HG03354 (cell line): ENCODE measurements around the gene SLX4IP.

Source experiments
- ATAC-seq: cut with Tn5 transposase; IDR thresholded peaks from one replicate; pipeline ENCODE4 v1.9.1; 2021; ENCODE audit warnings: mild to moderate bottlenecking; ENCODE audit not compliant: unreplicated experiment, poor library complexity, severe bottlenecking

SLX4IP gene

DNA sequence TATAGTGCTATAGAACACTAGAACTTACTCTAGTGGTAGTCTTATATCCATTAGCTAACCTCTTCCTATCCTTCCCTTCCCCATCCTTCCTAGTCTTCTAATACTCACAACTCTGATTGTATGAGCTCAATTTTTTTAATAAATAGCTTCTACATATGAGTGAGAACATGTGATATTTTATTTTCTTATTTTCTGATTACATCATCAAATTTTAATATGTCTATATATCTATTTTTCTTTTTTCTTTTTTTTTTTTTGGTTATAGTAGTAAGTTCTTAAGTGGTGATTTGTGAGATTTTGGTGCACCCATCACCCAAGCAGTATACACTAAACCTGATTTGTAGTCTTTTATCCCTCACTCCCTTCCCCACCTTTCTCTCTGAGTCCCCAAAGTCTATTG, 126.2 kb downstream of the SLX4IP start:
- ATAC-seq: no peak

DNA sequence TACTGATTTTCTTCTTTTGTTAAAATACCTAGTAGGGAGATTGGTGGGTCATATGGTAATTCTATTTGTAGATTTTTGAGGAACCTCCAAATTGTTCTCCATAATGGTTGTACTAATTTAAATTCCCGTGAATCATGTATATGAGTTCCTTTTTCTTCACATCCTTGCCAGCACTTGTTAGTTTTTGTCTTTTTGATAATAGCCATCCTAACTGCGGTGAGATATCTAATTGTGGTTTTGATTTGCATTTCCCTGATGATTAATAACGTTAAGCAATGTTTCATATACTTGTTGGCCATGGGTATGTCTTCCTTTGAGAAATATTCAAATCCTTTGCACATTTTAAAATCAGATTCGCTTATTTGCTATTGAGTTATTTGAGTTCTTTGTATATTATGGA, 127.8 kb downstream of the SLX4IP start:
- ATAC-seq: no peak

- no peak for ATAC-seq
These were observed 128.9 kb downstream of the SLX4IP start for GRCh38 chr20:10563935-10564492.

DNA sequence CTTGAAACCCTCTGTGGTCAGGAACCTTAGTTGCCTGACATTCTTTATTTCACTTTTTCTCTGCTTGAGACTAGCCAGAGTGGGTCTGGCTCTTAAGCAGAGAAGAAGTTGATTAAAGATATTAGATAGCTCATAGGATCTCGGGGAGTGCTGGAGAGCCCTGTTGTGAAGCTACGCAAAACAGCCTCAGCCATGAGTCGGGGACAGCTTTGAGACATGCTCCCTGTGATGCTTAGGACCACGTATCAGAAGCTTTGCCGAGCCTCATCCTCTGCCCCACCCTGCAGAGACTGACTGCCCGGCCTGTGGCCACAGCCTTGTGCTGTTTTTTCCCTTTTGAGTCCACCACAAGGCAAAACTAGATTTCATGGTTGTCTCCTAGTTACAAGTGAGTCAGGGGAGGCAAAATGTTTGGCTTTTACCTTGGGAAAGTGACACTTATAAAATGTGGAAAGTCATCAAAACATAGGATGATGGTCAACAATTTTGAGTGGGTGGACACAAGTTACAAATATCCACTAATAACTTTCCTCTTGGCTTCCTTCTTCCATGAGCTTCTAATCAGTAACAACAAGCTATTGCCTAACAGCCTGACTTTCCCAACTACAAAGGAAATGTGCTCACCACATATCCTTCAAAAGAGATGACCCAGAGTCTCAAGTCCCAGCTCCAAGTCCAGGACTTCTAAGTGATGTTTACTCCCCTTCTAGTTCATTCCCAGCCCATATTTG, 130.3 kb downstream of the SLX4IP start:
- no peak for ATAC-seq

DNA sequence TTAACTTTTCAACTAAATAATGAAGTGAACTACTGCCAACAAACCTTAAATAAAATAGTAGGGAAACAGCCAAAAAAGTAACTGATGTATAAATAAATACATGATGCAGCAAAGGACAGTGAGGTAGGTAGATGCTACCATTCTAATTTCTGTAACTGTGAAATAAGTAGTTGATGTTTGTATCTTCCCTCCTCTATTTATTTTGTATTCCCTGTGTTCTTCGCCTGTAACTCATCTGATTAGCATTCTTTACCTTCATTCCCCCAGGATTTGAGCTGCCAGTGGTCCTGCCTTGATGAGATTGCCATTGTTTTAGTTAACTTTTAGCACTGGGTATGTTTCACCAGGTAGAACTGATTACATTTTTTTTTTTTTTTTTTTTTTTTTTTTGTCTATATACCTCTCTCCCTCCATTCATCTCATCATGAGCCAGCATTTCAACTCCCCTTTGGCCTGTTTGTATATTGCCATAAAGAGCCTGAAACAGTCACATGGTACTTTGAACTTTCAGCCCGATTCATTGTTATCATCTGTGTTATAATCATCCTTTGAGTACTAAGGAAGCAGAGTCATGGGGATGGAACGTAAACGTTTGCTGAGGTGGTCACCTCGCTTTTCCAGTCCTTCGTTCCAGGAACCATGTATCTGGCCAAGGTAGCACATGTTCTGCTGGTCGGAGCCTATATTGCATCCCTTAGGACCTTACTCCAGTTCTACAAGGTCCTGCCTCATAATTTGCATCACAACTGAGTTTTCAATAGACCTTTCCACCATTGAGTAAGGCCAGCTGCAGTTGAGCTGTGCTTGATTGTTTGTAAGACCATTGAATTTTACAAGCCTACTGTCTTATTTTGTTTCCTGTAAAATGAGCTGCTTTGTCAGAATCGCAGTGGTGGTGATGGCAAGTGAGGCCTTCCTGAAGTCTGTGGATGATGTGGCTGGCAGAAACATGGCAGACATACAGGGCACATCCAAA, 131.1 kb downstream of the SLX4IP start:
- no peak for ATAC-seq

DNA sequence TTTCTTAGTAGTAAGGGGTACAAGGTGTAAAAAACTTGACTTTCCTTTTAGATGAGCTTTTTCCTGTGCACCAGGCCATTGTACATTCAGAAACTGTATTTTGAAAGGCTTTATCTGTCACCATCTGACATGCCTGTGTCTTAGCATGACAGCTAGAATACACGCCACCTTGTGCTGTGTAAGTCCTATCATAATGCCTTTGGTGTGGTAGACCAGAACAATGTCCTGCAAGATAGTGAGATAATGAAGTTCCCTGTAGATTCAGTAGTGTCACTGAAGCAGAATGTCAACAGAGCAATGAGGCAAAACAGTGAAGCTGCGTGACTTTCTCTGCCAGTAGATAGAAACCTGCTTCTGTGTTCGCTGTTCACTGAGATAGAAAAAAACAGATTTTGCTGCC, 132.9 kb downstream of the SLX4IP start:
- no peak for ATAC-seq

GRCh38 chr20:10571313-10571815, 136.3 kb downstream of the SLX4IP start:
- ATAC-seq: no peak

GRCh38 chr20:10572853-10573252, 137.7 kb downstream of the SLX4IP start:
- no peak for ATAC-seq

DNA sequence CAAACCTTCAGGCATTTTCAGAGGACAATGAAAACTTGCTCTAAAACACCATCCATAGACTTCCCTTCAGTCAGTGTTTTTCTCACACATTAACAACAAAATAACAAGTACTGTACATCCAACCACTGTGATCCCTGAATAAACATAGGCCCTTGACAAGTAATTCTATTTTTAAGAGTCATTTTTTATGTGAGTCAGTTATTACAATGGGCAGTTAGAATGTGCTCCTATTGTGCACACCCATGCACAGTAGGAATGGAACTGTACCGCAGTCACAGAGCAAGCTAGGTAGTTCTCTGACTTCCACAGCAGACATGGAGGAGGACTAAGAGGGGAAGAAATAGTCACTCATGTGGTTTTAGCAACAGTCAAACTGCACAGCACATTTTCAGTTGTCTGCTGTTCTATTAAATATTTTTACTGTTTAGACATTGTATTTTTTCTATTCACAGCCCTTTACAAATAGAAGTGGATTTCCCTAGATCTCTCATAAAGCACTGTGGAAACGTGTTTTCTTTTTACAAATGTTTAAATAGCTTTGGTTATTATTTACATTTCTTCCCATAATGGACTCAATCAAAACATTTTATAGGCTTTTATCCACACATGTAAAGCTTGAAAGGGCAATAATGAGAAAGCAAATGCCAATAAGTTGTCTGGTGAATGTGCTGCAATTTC, 138.3 kb downstream of the SLX4IP start:
- no peak for ATAC-seq

DNA sequence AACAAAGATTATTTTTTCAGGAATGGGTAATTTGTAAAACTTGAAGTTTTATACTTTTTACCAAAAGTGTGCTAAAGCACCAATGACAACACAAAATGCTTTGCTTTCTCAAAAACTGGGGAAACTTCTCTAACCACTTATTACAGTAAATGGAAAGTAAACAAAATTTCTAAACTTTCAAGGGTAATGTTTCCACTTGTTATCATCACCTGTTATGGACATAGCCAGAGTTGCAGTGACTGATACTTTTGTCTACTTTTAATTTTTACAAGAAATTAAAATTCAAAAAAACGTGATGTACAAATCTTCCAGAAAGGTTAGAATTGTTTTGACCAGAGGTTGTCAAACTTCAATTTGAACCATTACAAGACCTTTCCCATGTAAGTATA, 138.8 kb downstream of the SLX4IP start:
- no peak for ATAC-seq

GRCh38 chr20:10576411-10577090, 141.4 kb downstream of the SLX4IP start:
- ATAC-seq: no peak

- ATAC-seq: no peak
These were observed 142.5 kb downstream of the SLX4IP start for GRCh38 chr20:10577648-10578047.

DNA sequence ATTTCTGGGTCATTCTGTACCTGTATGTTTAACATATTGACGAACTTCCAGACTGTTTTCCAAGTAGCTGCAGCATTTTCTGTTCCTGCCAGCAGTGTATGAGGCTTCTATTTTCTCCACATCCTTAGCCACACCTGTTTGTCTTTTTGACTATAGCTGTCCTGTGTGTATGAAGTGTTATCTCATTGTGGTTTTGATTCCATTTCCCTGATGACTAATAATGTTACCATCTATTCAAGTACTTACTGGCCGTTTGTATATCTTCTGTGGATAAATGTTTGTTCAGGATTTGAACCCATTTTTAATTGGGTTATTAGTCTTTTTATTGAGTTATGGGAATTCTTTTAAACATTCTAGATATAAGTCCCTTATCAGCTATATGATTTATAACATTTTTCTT, 143.5 kb downstream of the SLX4IP start:
- ATAC-seq: no peak

DNA sequence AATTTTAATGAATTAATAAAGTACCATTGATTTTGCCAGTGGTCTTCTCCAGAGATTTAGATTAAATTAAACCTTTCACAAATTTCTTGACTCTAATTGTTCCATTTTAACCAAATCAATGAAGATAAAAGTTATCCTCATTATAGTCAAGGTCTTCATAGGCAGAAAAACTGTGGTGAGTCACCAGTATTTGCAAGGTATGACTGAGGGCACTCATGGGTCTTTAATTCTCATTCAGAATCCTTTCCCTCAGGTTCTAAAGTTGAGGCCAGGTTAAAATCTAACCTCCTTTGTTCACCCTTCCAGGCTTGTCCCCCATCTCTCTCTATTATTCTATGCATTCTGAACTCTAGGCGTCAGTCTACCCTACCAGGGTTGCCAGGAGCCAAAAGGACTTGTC, 144.8 kb downstream of the SLX4IP start:
- no peak for ATAC-seq

GRCh38 chr20:10580700-10581099, 145.6 kb downstream of the SLX4IP start:
- no peak for ATAC-seq

DNA sequence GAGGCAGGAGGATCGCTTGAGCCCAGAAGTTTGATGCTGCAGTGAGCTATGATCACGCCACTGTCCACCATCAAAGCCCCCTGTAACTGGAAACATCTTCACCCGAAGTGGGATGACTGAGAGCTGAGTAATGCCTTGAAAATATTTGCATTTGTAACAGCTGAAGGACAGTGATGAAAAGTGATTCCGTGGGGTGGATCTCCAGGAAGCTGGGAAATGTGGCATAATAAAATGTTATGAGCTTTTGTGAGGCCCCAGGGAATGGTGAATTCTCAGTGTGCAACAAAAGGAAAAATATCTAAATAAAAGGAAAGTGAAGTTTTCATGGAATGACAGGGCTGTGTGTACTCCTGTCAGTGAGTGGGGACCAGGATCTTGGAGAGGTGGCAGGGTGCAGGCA, 146.7 kb downstream of the SLX4IP start:
- ATAC-seq: no peak

GRCh38 chr20:10584371-10584770, 149.3 kb downstream of the SLX4IP start:
- ATAC-seq: no peak

GRCh38 chr20:10585308-10585707, 150.2 kb downstream of the SLX4IP start:
- ATAC-seq: no peak

- no peak for ATAC-seq
These were observed 151.2 kb downstream of the SLX4IP start for GRCh38 chr20:10586296-10586695.
